ENCODE data around the gene INSL3.
"Not testable (repeated sequence)": the region's sequence is repeated elsewhere in the genome, so short reads cannot be mapped to it uniquely, and the experiment has no call there.

Gene INSL3

DNA sequence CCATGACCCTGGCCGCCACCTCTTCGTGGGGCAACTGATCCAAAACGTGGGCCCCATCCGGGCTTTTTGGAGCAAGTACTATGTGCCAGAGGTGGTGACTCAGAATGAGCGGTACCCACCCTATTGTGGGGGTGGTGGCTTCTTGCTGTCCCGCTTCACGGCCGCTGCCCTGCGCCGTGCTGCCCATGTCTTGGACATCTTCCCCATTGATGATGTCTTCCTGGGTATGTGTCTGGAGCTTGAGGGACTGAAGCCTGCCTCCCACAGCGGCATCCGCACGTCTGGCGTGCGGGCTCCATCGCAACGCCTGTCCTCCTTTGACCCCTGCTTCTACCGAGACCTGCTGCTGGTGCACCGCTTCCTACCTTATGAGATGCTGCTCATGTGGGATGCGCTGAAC, 9.6 kb downstream of the INSL3 start:
- no peak for DNase-seq

DNA sequence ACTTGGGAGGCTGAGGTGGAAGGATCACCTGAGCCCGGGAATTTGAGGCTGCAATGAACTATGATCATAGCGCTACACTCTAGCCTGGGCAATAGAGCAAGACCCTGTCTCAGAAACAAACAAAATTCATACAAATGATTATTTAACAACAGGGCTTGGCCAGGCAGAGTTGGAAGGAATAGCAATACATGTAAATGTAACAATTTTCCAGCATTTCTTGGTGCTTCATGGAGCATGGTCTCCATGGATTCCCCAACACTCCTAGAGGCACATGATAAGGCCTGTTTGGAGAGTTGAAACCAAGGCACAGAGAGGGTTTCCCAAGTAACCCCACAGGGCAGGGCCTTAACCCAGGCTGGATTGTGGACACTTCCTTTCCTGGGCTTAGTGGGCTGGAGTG, 10.2 kb downstream of the INSL3 start:
- DNase-seq = no peak

GRCh38 chr19:17807731-17808316, 13.5 kb downstream of the INSL3 start:
- DNase-seq = no peak

GRCh38 chr19:17806945-17807344, 14.4 kb downstream of the INSL3 start:
- DNase-seq = no peak

- no peak for DNase-seq
Observed at GRCh38 chr19:17805427-17805826, 15.9 kb downstream of the INSL3 start.

- DNase-seq = no peak
Observed at GRCh38 chr19:17803264-17803896, 17.9 kb downstream of the INSL3 start.

GRCh38 chr19:17802137-17802858, 19.0 kb downstream of the INSL3 start:
- no peak for DNase-seq

GRCh38 chr19:17798599-17798998, 22.7 kb downstream of the INSL3 start:
- DNase-seq = not testable (repeated sequence)

GRCh38 chr19:17797424-17798201, 23.7 kb downstream of the INSL3 start:
- DNase-seq = no peak

GRCh38 chr19:17796838-17797423, 24.4 kb downstream of the INSL3 start:
- DNase-seq = no peak

DNA sequence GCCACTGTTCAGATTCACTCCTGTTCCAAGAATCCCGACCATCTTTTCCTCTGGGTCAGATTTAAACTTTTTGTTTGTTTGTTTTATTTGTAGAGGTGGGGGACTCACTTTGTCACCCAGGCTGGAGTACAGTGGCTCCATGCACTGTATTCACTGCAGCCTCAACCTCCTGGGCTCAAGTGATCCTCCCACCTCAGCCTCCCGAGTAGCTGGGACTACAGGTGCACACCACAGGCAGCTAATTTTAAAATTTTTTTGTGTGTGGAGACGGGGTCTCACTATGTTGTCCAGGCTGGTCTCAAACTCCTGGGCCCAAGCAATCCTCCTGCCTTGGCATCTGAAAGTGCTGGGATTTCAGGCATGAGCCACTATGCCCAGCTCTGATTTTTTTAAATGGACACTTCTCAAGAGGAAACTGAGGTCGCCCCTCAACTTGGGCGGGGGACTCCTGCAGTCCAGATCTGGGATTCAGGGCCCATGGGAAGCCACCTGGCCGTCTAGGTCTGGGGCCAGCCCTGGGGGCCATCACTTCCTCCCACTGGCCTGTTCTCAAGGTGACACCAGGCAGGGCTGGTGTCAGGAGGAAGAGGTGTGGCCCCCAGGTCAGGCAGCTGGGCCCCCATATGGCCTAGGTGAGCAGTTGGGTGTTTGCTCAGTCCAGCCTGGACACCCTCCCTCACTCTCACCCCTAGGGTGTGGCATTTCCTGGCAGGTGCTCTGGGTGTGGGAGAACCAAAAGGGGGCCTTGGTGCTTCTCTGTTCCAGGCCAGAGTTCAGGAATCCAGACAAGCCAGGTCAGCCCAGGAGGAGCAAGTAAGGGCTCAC, 25.1 kb downstream of the INSL3 start:
- DNase-seq = no peak

DNA sequence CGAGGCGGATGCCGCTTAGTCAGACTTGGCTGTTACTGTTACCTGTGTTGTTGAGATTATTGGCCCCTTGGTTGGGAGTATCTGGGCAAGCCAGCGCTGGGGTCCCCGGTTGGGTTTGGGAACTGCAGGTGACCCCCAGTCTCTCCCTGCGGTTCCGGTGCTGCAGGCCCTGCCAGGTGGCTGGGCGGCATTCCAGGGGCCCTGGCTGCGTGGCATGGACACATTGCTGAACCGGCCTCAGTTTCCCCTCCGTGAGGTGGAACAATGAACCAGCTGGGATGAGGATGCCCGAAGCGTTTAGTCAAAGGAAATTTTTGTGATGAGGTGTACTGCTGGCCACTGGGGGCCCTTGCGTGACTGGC, 25.8 kb downstream of the INSL3 start:
- no peak for DNase-seq

DNA sequence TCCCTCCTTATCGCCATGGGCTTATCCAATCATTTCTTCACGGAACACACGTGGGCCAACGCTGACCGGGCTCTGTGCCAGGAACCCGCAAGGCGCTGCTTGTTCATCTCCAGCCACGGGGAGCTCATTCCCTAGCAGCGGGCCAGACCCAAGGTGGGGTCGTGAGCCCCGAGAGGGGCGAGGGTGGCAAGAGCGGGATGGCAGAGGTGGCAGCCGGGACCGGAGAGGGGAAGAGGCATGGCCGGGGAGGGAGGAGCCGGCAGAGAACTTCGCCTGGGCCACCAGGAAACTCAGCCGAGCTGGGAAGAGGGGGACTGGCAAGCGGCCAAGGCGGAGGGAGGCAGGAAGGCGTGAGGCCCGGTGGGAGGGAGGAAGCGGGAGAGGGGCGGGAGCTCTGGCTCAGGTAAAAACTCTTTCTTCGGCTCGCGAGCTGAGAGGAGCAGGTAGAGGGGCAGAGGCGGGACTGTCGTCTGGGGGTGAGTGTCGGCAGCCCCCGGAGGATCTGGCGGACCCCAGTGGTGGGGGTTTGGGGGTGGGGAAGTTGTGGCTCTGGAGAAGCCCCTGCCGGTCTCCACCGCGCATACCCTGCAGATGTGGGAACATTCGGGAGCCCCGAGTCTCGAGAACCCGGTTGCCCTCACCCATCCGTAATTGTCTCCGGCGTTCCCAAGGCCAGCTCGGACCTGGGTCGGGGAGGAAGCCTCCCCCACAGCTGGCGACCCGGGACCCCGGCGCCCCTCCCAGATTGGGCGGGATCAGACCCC, 26.4 kb downstream of the INSL3 start, which contains the start of gene B3GNT3:
Gene B3GNT3 (plus strand): TSS at position 408 of the 764 bp plus-strand sequence. CDS start 12,670 bp downstream, outside the sequence.
- DNase-seq = peak; percentile 78

DNA sequence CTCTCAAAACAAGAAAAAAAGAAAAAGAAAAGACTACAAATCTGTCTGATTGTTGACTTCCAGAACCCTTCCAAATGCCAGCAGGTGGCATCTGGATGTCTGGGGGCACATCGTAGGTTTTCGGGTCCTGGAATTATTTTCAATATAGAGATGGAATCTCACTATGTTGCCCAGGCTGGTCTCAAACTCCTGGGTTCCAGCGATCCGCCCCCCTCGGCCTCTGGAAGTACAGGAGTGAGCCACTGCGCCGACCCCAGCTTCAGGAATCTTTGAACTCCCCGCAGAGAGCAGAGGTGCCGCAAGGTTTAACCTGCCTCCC, 26.9 kb downstream of the INSL3 start:
- DNase-seq = no peak

GRCh38 chr19:17790059-17790780, 31.1 kb downstream of the INSL3 start:
- DNase-seq = no peak

DNA sequence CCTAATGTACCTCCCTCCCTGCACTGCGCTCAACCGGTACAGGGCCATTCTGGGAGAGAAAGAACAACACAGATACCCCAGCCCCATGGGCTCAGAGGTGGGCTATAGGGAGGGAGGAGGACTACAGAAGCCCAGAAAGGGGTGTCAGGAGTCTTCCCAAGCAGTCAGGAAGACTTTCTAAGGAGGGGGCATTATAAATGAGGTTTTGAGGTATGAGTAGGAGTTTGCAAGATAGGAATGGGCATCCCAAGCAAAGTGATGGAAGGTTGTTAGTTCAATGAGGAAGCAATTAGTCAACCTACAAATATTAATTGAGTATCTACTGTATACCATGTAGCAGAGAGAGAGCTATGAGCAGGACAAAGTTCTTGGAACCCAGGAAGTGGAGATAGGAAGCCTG, 32.7 kb downstream of the INSL3 start:
- DNase-seq = no peak

- no peak for DNase-seq
Observed at GRCh38 chr19:17787274-17787913, 33.9 kb downstream of the INSL3 start.

DNA sequence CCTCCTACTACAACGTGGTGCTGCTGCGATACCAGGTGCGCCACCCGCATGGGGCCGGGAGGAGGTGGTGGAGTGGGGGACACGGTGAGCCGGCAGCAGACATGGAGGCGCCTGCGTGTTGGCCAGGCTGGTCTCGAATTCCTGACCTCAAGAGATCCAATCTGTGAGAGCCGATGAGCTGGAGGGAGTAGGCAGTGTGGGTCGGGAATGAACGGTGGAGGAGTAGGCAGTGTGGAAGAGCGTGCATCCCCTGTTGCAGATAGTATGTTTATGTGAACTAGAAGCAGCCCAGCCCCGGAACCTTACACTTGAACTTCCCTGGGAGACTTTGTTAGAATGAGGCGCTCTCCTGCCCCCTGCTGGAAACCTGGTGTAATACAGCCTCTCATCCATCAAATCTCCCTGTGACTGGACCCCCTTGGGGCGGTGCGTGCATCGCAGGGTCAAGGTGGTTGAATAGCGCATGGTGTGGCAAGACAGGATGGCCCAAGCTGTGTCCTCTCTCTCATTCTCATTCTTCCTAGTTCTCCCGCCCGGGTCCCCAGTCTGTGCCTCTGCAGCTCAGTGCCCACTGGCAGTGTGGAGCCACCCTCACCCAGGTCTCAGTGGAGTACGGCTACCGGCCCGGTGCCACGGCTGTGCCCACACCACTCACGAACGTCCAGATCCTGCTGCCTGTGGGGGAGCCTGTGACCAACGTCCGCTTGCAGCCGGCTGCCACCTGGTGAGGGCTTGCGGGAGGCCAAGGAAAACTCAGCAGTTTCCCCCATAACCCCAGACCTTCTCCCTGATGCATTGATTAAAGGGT, 36.9 kb downstream of the INSL3 start:
- DNase-seq = peak; percentile 61

GRCh38 chr19:17783721-17784120, 37.6 kb downstream of the INSL3 start:
- DNase-seq = not testable (repeated sequence)
